HUDEP-2 (cell line): ENCODE data around the gene KREMEN2.
"Not testable (repeated sequence)": the region's sequence is repeated elsewhere in the genome, so short reads cannot be mapped to it uniquely, and the experiment has no call there.

Experiments used
- DNase-seq, 76 experiments: peaks; one replicate each; lab custom pipeline; 2025; ENCODE audit not compliant: unreplicated experiment in 76 of 76; lab: John Stamatoyannopoulos, UW

KREMEN2 gene

DNA sequence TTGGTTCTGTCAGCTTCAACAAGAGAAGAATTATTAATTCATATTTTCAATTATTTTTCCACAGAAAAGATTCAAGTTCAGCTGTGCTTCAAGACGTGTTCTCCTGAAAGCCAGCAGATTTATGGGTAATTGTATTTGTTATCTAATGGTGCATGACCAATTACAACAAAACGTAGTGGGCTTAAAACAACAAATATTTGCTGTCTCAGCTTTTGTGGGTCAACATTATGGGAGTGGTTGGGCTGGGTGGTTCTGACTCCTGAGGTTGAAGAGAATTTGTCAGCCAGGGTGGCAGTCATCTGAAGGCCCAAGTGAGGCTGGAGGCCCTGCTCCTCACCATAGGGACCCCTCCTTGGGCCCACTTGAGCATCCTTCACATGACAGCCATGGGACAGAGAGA is 24.1 kb upstream of the KREMEN2 start:
- no peak for DNase-seq

GRCh38 chr16:2942045-2942444 is 22.0 kb upstream of the KREMEN2 start:
- DNase-seq = no peak

DNA sequence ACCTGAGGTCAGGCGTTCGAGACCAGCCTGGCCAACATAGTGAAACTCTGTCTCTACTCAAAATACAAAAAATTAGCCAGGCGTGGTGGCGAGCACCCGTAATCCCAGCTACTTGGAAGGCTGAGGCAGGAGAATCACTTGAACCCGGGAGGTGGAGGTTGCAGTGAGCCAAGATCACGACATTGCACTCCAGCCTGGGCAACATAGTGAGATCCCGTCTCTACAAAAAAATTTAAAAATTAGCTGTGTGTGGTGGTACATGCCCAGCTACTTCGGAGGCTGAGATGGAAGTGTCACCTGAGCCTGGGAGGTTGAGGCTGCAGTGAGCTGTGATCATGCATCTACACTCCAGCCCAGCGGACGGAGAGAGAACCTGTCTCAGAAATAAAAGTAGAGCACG is 20.4 kb upstream of the KREMEN2 start:
- DNase-seq = not testable (repeated sequence)

GRCh38 chr16:2946649-2947048 is 17.4 kb upstream of the KREMEN2 start:
- DNase-seq = no peak

DNA sequence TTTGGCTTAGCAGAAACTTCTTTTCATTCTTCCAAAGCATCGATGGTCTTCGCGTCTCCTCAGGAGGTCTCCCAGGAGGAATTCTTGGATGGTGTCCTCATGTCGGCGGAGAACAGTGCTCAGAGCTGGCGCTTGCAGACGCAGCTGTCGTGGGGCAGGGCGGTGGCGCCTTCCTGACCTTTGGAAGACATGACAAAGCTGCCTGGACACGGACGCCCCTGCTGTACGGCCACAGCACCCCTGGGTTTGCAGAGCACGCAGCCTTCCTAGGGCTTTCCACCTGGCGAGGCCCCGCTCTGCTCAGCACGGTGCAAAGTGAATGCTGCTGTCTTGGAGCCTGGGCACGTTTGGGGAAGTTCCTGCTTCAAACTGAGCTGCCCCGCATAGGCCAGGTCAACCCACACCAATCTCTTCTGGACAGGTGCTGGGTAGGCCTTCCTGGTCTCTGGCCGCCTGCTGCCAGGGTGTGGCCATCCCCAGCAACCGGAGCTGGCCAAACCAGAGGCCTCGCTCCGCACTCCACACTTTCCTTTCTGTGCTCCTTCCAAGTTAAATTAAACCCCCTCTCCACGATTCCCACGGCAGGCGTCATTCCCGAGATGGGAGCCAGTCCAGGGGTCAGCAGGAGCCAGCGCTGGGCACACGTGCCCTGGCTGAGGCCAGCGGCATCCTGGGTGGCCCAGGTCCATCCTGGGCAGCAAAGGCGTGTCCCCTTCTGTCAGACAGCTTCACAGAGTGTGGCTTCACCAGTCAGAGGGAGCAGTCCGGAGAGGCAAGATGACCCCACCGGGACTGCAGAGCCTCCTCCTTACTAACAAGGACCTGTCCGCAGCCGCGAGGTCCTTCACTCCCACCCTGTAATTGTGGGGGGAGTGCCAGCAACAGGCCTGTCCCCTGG is 15.0 kb upstream of the KREMEN2 start:
- no peak for DNase-seq

GRCh38 chr16:2949705-2950352 is 14.2 kb upstream of the KREMEN2 start:
- DNase-seq = no peak

DNA sequence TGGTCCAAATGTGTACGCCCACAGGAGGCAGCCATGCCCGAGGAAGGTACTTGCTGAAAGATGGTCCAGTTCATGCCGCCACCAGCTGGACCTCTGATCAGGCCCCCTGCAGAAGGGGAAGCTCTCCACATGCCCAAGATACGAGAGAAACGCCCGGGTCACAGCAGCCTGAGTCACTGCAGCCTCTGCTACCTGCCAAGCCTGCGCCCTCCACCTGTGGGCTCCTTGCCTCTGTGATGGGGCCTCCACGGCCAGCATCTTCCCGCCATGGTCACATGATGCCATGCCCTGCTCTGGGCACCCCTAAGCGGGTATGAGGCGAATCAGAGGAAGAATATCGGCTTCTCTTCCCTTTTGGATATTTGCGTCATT is 13.7 kb upstream of the KREMEN2 start:
- DNase-seq = no peak

GRCh38 chr16:2950773-2951172 is 13.3 kb upstream of the KREMEN2 start:
- no peak for DNase-seq

GRCh38 chr16:2952679-2953078 is 11.4 kb upstream of the KREMEN2 start:
- DNase-seq = no peak

DNA sequence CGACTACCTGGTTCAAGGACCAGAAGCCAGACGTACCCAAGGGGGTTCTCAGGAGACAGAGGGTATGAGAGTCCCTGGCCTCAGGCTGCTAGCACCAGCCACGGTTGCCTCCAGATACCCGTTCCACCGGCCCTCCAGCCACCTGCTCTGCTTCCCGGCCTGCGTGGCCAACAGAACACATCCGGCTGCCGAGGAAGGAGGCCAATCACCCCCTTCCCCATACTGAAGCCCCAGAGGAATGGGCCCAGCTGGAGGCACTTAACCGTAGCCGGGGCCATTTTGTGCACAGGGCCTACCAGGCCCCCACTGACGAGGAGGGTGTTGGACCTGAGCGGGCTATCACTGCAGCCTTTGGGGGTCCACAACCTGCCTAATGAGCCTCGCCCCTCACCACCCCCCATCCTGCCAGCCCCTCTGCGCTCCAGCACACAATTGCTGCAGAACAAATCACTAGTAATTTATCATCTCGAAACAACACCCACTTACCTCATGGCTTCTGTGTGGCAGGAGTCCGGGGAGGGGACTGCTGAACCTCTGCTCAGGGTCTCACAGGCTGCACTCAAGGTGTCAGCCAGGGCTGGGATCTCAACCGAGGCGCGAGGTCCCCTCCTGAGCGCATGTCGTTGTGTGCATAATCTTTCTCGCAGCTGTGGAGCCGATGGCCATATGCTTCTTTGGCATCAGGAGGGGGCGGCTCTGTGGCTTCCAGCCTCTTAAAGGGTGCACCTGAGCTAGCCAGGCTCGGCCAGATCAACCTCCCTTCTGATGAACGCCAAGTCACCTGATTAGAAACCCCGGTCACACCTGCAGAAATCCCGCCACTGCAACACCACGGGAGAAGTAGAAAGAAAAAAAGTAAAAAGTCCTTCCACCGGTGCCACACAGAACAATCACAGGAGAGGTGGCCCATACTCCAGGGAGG is 10.1 kb upstream of the KREMEN2 start:
- no peak for DNase-seq

DNA sequence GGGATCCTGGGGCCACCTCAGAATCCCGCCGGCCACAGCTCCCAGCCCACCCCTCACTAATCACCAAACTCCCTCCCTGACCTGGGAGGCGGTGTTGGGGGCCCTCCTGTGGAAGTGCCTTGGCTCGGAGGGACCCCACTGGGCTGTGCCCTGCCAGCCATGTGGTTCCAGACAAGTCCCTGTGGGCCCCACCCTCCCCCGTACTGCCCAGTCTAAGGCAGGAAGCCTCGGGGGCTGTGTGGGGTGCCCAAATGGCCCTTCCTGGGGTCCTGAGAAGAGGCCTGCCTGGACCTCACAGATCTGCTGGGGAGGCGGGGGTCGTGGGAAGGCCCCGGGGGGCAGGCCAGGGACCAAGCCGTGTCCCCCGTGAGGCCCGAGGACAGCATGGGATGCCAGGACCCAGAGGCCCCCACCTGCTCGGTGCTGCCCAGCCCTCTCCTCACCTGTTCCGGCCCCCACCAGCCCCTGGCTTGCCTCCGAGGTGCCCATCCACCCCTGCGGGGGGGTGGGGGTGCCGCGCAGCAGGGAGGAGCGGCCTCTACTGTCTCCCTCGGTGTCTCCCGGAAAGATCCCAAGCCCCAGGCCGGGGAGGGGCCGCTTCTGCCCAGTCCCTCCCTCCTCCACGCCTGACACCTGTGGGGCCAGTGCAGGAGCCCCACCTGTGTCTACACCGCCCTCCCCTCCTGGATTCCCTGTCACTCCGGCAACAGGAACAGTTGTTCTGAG is 9.3 kb upstream of the KREMEN2 start:
- no peak for DNase-seq

- DNase-seq = no peak
Measured at GRCh38 chr16:2955438-2955778, 8.7 kb upstream of the KREMEN2 start.

DNA sequence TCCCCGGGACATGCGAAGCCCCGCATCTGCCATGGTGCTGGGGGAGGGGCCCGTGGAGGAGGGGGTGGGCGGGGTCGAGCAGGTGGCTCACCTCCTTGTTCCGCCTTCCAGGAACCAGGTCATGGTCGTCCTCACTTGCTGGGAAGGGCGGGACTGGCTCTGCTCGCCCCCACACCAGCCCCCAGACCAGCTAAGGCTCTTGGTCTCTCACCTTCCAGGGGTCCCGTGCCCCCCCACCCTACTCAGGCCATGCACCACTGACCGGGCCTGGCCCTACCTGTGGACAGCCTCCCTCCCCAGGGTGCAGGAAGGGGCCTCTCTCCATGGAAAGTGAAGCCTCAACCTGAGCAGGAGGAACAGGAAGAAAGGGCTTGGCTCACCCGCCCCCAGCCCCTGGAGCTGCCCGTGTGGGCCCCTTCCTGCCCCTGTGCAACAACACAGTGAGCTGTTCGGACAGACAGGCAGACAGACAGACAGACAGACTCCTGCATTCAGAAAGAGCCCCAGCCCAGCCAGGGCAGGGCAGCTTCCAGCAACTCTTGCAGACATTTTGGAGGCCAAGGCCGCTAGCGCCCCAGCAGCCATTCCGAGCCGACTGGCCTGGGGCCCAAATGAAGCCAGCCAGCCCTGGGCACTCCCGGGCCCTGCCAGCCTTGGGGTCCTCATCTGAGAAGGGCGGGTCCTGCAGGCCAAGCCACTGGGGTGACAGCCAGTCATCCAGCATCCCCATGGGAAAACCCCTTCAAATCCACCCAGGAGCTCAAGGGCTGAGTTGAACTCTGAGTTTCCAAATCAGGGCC is 8.1 kb upstream of the KREMEN2 start:
- no peak for DNase-seq

- no peak for DNase-seq
Measured at GRCh38 chr16:2956579-2956956, 7.5 kb upstream of the KREMEN2 start.

- no peak for DNase-seq
Measured at GRCh38 chr16:2959206-2959605, 4.9 kb upstream of the KREMEN2 start.

DNA sequence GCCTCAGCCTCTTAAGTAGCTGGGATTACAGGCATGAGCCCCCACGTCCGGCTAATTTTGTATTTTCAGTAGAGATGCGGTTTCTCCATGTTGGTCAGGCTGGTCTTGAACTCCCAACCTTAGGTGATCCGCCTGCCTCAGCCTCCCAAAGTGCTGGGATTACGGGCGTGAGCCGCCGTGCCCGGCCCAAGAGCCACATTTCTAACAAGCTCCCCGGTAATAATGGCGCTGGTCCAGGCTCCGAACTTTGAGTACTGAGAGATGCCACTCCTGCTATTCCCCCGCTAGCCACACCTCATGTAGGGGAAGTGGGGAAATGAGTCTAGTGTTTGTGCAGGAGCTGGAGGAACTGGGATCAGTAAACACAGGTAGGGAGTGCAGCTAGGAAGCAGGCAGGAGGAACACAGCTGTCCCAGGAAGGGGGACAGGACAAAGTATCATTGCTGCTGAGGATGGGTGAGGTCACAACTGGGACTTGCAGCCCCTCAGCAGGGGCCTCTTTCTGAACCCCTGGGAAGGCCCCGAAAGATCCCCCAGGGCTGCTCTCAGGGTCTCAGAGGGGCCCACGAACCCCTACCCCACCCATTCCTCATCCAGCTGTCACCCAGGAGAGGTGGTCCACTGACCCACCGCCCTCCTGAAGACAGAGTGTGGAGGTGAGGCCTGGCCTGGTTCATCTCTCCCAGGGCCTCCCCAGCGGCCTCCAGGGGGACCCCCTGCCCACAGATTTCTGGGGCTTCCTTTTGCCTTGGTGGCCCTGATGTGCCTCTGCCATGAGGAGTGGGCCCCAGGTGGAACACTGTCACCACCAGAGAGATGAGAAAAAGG is 3.7 kb upstream of the KREMEN2 start:
- no peak for DNase-seq

DNA sequence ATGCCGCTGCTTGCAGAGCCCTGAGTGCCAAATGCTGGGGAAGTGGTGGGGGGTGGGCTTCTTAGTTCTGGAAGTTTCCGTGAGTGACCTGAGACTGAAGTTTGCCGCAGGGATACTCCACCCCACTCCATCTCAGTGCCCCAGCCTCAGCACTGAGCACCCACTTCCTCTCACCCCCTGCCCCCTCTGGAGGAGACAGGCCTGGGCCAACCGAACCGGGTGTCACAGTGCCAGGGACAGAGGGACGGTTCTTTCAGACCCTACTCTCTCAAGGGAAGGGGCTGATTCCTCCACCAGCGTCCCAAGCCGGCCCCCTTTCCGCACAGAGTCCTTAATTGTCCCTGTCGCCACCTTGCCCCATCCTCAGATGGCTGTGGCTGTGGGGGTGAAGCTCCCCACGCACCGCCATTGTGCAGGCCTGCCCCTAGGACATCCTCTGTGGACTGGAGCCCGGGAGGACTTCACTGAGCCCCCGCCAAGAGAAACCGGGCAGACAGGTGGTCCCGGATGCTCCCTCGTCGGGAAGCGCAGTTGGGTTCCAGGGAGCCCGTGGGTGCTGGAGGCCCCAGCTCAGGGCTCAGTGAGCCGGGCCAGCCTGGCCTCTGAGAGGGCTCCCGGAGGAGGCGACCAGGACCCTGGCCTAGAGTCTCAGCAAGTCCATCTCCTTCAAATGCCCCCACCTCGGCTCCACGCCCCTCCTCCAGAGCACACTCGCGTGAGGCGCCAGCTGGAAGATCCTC is 1.6 kb upstream of the KREMEN2 start:
- no peak for DNase-seq

DNA sequence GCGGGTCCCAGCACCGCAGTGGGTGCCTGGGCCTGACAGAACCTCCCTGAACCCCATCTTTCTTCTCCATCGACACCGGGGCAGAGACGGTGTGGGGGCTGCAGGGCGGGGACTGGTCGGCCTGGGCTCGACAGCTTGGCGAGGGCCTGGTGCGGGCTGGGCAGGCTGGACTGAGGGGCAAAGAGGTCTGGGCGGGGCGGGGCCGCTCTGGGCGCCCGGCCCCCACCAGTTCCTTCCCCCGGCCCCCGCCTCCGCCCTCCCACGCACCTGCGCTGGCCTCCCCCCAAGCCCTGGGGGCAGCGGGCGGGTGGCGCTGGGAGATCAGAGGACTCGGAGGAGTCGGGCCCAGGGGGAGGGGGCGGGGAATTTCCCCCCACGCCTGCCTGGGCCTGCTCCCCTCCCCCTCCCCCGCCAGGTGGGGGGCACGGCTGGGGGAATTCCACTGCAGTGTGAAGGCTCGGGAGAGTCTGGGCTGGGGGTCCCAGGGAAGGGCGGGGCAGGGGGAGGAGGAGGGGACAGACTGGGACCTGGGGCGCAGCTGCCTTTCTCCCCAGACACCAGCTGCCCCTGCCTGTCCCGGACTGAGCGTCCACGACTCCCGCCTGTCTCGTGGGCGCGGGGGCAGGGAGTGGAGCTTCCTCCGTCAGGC is 877 bp upstream of the KREMEN2 start:
- DNase-seq = peak in 2 of 76 experiments; percentile 5 to 40
